Right lobe of liver (tissue), 4 donors: ENCODE data around the gene ATP1A1.

ENCODE experiments used
- CTCF ChIP-seq, 4 donors: fragments of 200-600 bp in 3 of 4; fragments of 450-650 bp in 1 of 4; IDR thresholded peaks; one replicate each; pipeline versions ENCODE4 v1.5.1 to v1.8.0; 2016 to 2022; ENCODE audit warnings: antibody characterized with exemption in 4 of 4, mild to moderate bottlenecking in 2 of 4
- POLR2A ChIP-seq: fragments of 450-650 bp; IDR thresholded peaks from one replicate; pipeline ENCODE4 v1.6.1; 2017; ENCODE audit warnings: antibody characterized with exemption, mild to moderate bottlenecking
- donor health status: DM: no; HTN: no; CAD: no.
- donor health status: DM: no; HTN: no; CAD: no.
- donor health status: DM: no; HTN: yes; CAD: no.

GRCh38 chr1:116323491-116323890 lies 49.6 kb upstream of the ATP1A1 start:
- no peak for TF ChIP-seq CTCF (IDR thresholded peaks at IDR 0.05)
- TF ChIP-seq POLR2A: no peak
